IgD-negative memory B cell (primary cell): ENCODE results near the gene BIRC5. TPM values are rescaled to one million over a fixed set of nuclear protein-coding genes. Genes with fewer than 3 reads are reported as not detected.

Experiments
- H3K27ac Mint-ChIP-seq, 3 donors: one replicate each; pipeline ENCODE4 v1.8.0; 2020 to 2022; ENCODE audit warnings: mild to moderate bottlenecking in 3 of 3, mixed read lengths in 3 of 3, moderate library complexity in 1 of 3
- H3K27me3 Mint-ChIP-seq: one replicate; pipeline ENCODE4 v1.8.0; 2021; ENCODE audit warnings: mixed read lengths
- H3K36me3 Mint-ChIP-seq: one replicate; pipeline ENCODE4 v1.8.0; 2020; ENCODE audit warnings: mild to moderate bottlenecking, mixed read lengths
- H3K4me1 Mint-ChIP-seq, 3 donors: one replicate each; pipeline ENCODE4 v1.8.0; 2020 to 2022; ENCODE audit warnings: mixed read lengths in 3 of 3, mild to moderate bottlenecking in 1 of 3
- H3K4me3 Mint-ChIP-seq, 4 donors: one replicate each; pipeline ENCODE4 v1.8.0; 2020 to 2022; ENCODE audit warnings: mild to moderate bottlenecking in 4 of 4, mixed read lengths in 4 of 4, moderate library complexity in 3 of 4
- H3K9me3 Mint-ChIP-seq, 3 donors: one replicate each; pipeline ENCODE4 v1.8.0; 2020 to 2021; ENCODE audit warnings: mixed read lengths in 3 of 3, mild to moderate bottlenecking in 1 of 3
- polyA plus RNA-seq: library from polyadenylated mRNA; unstranded; fragments of 300-500 nt; fragmentation: Illumina TruSeq; gene quantifications from one replicate; pipeline ENCODE4 v1.2.3, GENCODE V29; 2021

BIRC5 gene
- polyA plus RNA-seq, 1 donor from 2014 or later: 0.25 TPM

GRCh38 chr17:78175643-78175981 lies 38.4 kb upstream of the BIRC5 start:
- Mint-ChIP-seq H3K27me3 (peaks cover 1% of the 10 kb centered on the region), H3K36me3 (no peaks in the 10 kb centered on the region), H3K4me3 (peak overlapping the region in 3 of 4 donors; percentile 32 to 84 (median 77)), H3K4me1 (peaks cover 50 to 69% (median 58%) of the 10 kb centered on the region in 3 donors), H3K9me3 (no peaks in the 10 kb centered on the region), H3K27ac (peak overlapping the region in 2 of 3 donors; percentile 98 to 99)

- peak overlapping the region; percentile 21 to 84 (median 57) for H3K4me3 Mint-ChIP-seq
- peaks cover 48 to 64% (median 57%) of the 10 kb centered on the region in 3 donors for H3K4me1 Mint-ChIP-seq
- peaks cover 1% of the 10 kb centered on the region for H3K27me3 Mint-ChIP-seq
- H3K9me3 Mint-ChIP-seq: no peaks in the 10 kb centered on the region
- no peaks in the 10 kb centered on the region for H3K36me3 Mint-ChIP-seq
- peak overlapping the region; percentile 73 to 98 (median 87) for H3K27ac Mint-ChIP-seq
These were observed 37.5 kb upstream of the BIRC5 start for GRCh38 chr17:78176548-78177025.

GRCh38 chr17:78179372-78179771 lies 34.7 kb upstream of the BIRC5 start:
- no peaks in the 10 kb centered on the region for H3K9me3 Mint-ChIP-seq
- peak overlapping the region in 1 of 4 donors; percentile 58 for H3K4me3 Mint-ChIP-seq
- peaks cover 26 to 37% (median 37%) of the 10 kb centered on the region in 3 donors for H3K4me1 Mint-ChIP-seq
- H3K27me3 Mint-ChIP-seq: no peaks in the 10 kb centered on the region
- H3K27ac Mint-ChIP-seq: no peak overlapping the region
- H3K36me3 Mint-ChIP-seq: no peaks in the 10 kb centered on the region

- H3K27me3 Mint-ChIP-seq: no peaks in the 10 kb centered on the region
- peak overlapping the region in 2 of 3 donors; percentile 65 to 75 for H3K27ac Mint-ChIP-seq
- H3K4me1 Mint-ChIP-seq: peaks cover 26 to 37% (median 33%) of the 10 kb centered on the region in 3 donors
- no peaks in the 10 kb centered on the region for H3K36me3 Mint-ChIP-seq
- H3K4me3 Mint-ChIP-seq: peak overlapping the region; percentile 8 to 86 (median 62)
- H3K9me3 Mint-ChIP-seq: no peaks in the 10 kb centered on the region
These were observed 34.0 kb upstream of the BIRC5 start for GRCh38 chr17:78180083-78180482.

- H3K4me3 Mint-ChIP-seq: peak overlapping the region; percentile 8 to 86 (median 62)
- H3K4me1 Mint-ChIP-seq: peaks cover 26 to 36% (median 29%) of the 10 kb centered on the region in 3 donors
- H3K27me3 Mint-ChIP-seq: no peaks in the 10 kb centered on the region
- H3K9me3 Mint-ChIP-seq: no peaks in the 10 kb centered on the region
- H3K27ac Mint-ChIP-seq: peak overlapping the region in 2 of 3 donors; percentile 65 to 75
- no peaks in the 10 kb centered on the region for H3K36me3 Mint-ChIP-seq
These were observed 33.5 kb upstream of the BIRC5 start for GRCh38 chr17:78180508-78180907.

GRCh38 chr17:78182504-78182903 lies 31.5 kb upstream of the BIRC5 start:
- Mint-ChIP-seq H3K36me3 (no peaks in the 10 kb centered on the region), H3K4me3 (no peak overlapping the region), H3K27ac (peak overlapping the region in 2 of 3 donors; percentile 57 to 90), H3K4me1 (peaks cover 13 to 28% (median 21%) of the 10 kb centered on the region in 3 donors), H3K27me3 (no peaks in the 10 kb centered on the region), H3K9me3 (no peaks in the 10 kb centered on the region)

- H3K4me3 Mint-ChIP-seq: peak overlapping the region in 1 of 4 donors; percentile 24
- H3K9me3 Mint-ChIP-seq: no peaks in the 10 kb centered on the region
- peak overlapping the region in 1 of 3 donors; percentile 72 for H3K27ac Mint-ChIP-seq
- peaks cover 18 to 35% (median 27%) of the 10 kb centered on the region in 3 donors for H3K4me1 Mint-ChIP-seq
- H3K27me3 Mint-ChIP-seq: no peaks in the 10 kb centered on the region
- peaks cover 2% of the 10 kb centered on the region for H3K36me3 Mint-ChIP-seq
These were observed 30.1 kb upstream of the BIRC5 start for GRCh38 chr17:78183916-78184315.

- Mint-ChIP-seq H3K27me3 (no peaks in the 10 kb centered on the region), H3K36me3 (peaks cover 2% of the 10 kb centered on the region), H3K27ac (peak overlapping the region in 1 of 3 donors; percentile 72), H3K4me1 (peaks cover 18 to 35% (median 27%) of the 10 kb centered on the region in 3 donors), H3K9me3 (no peaks in the 10 kb centered on the region), H3K4me3 (peak overlapping the region in 1 of 4 donors; percentile 24)
These were observed 29.7 kb upstream of the BIRC5 start for GRCh38 chr17:78184351-78184750.

- Mint-ChIP-seq H3K4me1 (peaks cover 18 to 35% (median 27%) of the 10 kb centered on the region in 3 donors), H3K4me3 (peak overlapping the region in 2 of 4 donors; percentile 24 to 60), H3K36me3 (peaks cover 2% of the 10 kb centered on the region), H3K27ac (peak overlapping the region in 2 of 3 donors; percentile 11 to 72), H3K9me3 (no peaks in the 10 kb centered on the region), H3K27me3 (no peaks in the 10 kb centered on the region)
These were observed 29.2 kb upstream of the BIRC5 start for GRCh38 chr17:78184868-78185267.

GRCh38 chr17:78185981-78186691 lies 27.9 kb upstream of the BIRC5 start:
- no peaks in the 10 kb centered on the region for H3K9me3 Mint-ChIP-seq
- H3K4me1 Mint-ChIP-seq: peaks cover 13 to 30% (median 25%) of the 10 kb centered on the region in 3 donors
- peak overlapping the region; percentile 48 to 87 (median 75) for H3K4me3 Mint-ChIP-seq
- peaks cover 2% of the 10 kb centered on the region for H3K36me3 Mint-ChIP-seq
- H3K27ac Mint-ChIP-seq: peak overlapping the region in 2 of 3 donors; percentile 8 to 64
- H3K27me3 Mint-ChIP-seq: no peaks in the 10 kb centered on the region

- Mint-ChIP-seq H3K27ac (peak within 1 kb of the TSS; percentile 42 to 90 (median 85)), H3K4me1 (peaks cover 12 to 28% (median 25%) of the 10 kb centered on the region in 3 donors)
These were observed 27.1 kb upstream of the BIRC5 start, which contains the start of the genes AFMID and TK1 for GRCh38 chr17:78186692-78187595. TSS of gene AFMID (plus strand) at chr17:78187362. CDS start at chr17:78187371, 9 bp downstream. TSS of gene TK1 (minus strand) at chr17:78187052. CDS start at chr17:78186994, 58 bp downstream.

GRCh38 chr17:78196716-78197115 lies 17.3 kb upstream of the BIRC5 start:
- Mint-ChIP-seq H3K4me3 (peak overlapping the region in 1 of 4 donors; percentile 23), H3K27ac (peak overlapping the region in 1 of 3 donors; percentile 13), H3K36me3 (peaks cover 4% of the 10 kb centered on the region), H3K27me3 (no peaks in the 10 kb centered on the region), H3K4me1 (peaks cover 12 to 14% (median 12%) of the 10 kb centered on the region in 3 donors), H3K9me3 (no peaks in the 10 kb centered on the region)

More at GRCh38 chr17:78186692-78187595, 27.1 kb upstream of the BIRC5 start, which contains the start of the genes AFMID and TK1:
- no peaks in the 10 kb centered on the region for H3K27me3 Mint-ChIP-seq
- H3K36me3 Mint-ChIP-seq: peaks cover 2% of the 10 kb centered on the region
- no peaks in the 10 kb centered on the region for H3K9me3 Mint-ChIP-seq
- H3K4me3 Mint-ChIP-seq: peak within 1 kb of the TSS; percentile 79 to 96 (median 94)

GRCh38 chr17:78197147-78197832 lies 16.8 kb upstream of the BIRC5 start:
- H3K27me3 Mint-ChIP-seq: no peaks in the 10 kb centered on the region
- H3K4me3 Mint-ChIP-seq: peak overlapping the region in 2 of 4 donors; percentile 26 to 73
- no peaks in the 10 kb centered on the region for H3K9me3 Mint-ChIP-seq
- peaks cover 4% of the 10 kb centered on the region for H3K36me3 Mint-ChIP-seq
- peaks cover 12 to 14% (median 12%) of the 10 kb centered on the region in 3 donors for H3K4me1 Mint-ChIP-seq
- peak overlapping the region in 1 of 3 donors; percentile 14 for H3K27ac Mint-ChIP-seq

GRCh38 chr17:78200451-78200850 lies 13.6 kb upstream of the BIRC5 start:
- Mint-ChIP-seq H3K27me3 (no peaks in the 10 kb centered on the region), H3K4me1 (peaks cover 6% of the 10 kb centered on the region in 3 donors), H3K36me3 (peaks cover 7% of the 10 kb centered on the region), H3K4me3 (no peak overlapping the region), H3K27ac (peak overlapping the region in 1 of 3 donors; percentile 76), H3K9me3 (no peaks in the 10 kb centered on the region)
